Neural cell (in vitro differentiated cells): ENCODE results near the gene ADCY5. TPM values are rescaled to one million over a fixed set of nuclear protein-coding genes. Genes with fewer than 3 reads are reported as not detected.

Source experiments
- H2AFZ ChIP-seq: fragments of 200-600, 300-800 bp; sonication (generic), shearing (Covaris generic); 2 replicates; pipeline ENCODE4 v1.6.0; 2014; ENCODE audit warnings: low read depth, mild to moderate bottlenecking, antibody characterized with exemption, low read length, moderate library complexity
- H3F3A ChIP-seq: fragments of 200-600 bp; shearing (Covaris generic); 2 replicates; pipeline ENCODE4 v1.6.1; 2016; ENCODE audit warnings: mild to moderate bottlenecking, moderate library complexity, mixed read lengths, antibody characterized with exemption, low read length; ENCODE audit not compliant: insufficient read depth, poor library complexity, severe bottlenecking
- H3K27ac ChIP-seq: fragments of 200-600, 300-800 bp; sonication (generic), shearing (Covaris generic); 2 replicates; pipeline ENCODE4 v1.5.1; 2014; ENCODE audit warnings: mild to moderate bottlenecking, low read length, moderate library complexity
- H3K27me3 ChIP-seq: fragments of 300-800, 200-600 bp; sonication (generic), shearing (Covaris generic); 2 replicates; pipeline ENCODE4 v1.6.0; 2014; ENCODE audit warnings: mild to moderate bottlenecking, low read depth, low read length, moderate library complexity; ENCODE audit not compliant: insufficient read depth
- H3K36me3 ChIP-seq: fragments of 300-800, 200-600 bp; sonication (generic), shearing (Covaris generic); 2 replicates; pipeline ENCODE4 v1.5.1; 2014; ENCODE audit warnings: mild to moderate bottlenecking, antibody characterized with exemption, low read length, moderate library complexity; ENCODE audit not compliant: insufficient read depth
- H3K4me2 ChIP-seq: fragments of 300-800, 200-600 bp; sonication (generic), shearing (Covaris generic); 2 replicates; pipeline ENCODE4 v1.6.0; 2014; ENCODE audit warnings: mild to moderate bottlenecking, low read length
- H3K4me3 ChIP-seq: fragments of 300-800, 200-600 bp; sonication (generic), shearing (Covaris generic); 2 replicates; pipeline ENCODE4 v1.5.1; 2014; ENCODE audit warnings: mild to moderate bottlenecking, low read length, moderate library complexity
- H3K79me2 ChIP-seq: fragments of 200-600 bp; shearing (Covaris generic); replicated peaks from 2 replicates; pipeline ENCODE4 v1.6.0; 2014; ENCODE audit warnings: mild to moderate bottlenecking, low read length, moderate library complexity; ENCODE audit not compliant: insufficient read depth
- H3K9ac ChIP-seq: fragments of 300-800, 200-600 bp; sonication (generic), shearing (Covaris generic); 2 replicates; pipeline ENCODE4 v1.6.1; 2016; ENCODE audit warnings: mild to moderate bottlenecking, low read length, mixed read lengths
- H3K9me2 ChIP-seq: fragments of 200-600 bp; shearing (Covaris generic); 2 replicates; pipeline ENCODE4 v1.6.1; 2016; ENCODE audit warnings: mild to moderate bottlenecking, low read length, mixed read lengths; ENCODE audit not compliant: insufficient read depth
- H3K9me3 ChIP-seq: fragments of 200-600, 300-800 bp; sonication (generic), shearing (Covaris generic); 2 replicates; pipeline ENCODE4 v1.6.1; 2016; ENCODE audit warnings: mild to moderate bottlenecking, mixed run types, low read length, moderate library complexity, mixed read lengths
- H4K20me1 ChIP-seq: fragments of 200-600 bp; shearing (Covaris generic); 2 replicates; pipeline ENCODE4 v1.6.1; 2016; ENCODE audit warnings: mild to moderate bottlenecking, mixed run types; ENCODE audit not compliant: insufficient read depth
- EP300 ChIP-seq: fragments of 450-650 bp; conservative IDR thresholded peaks from 2 replicates; pipeline ENCODE4 v1.6.1; 2014; ENCODE audit warnings: antibody characterized with exemption, mild to moderate bottlenecking, moderate library complexity; ENCODE audit not compliant: poor library complexity, severe bottlenecking
- EZH2 ChIP-seq: fragments of 200-600, 300-800 bp; shearing (Covaris generic), sonication (generic); IDR thresholded peaks from 2 replicates; pipeline ENCODE4 v1.6.1; 2014; ENCODE audit warnings: antibody characterized with exemption, low read length, borderline replicate concordance, mild to moderate bottlenecking; ENCODE audit not compliant: insufficient read depth, poor library complexity, severe bottlenecking
- MXI1 ChIP-seq: fragments of 450-650 bp; conservative IDR thresholded peaks from 2 replicates; pipeline ENCODE4 v1.6.1; 2014; ENCODE audit warnings: antibody characterized with exemption, mild to moderate bottlenecking; ENCODE audit not compliant: poor library complexity, severe bottlenecking
- POLR2AphosphoS5 ChIP-seq: IDR thresholded peaks from 2 replicates; pipeline ENCODE4 v1.6.1; 2012
- RAD21 ChIP-seq: fragments of 450-650 bp; conservative IDR thresholded peaks from 2 replicates; pipeline ENCODE4 v1.6.1; 2014; ENCODE audit warnings: antibody characterized with exemption, mild to moderate bottlenecking, moderate library complexity
- SMC3 ChIP-seq: fragments of 450-650 bp; conservative IDR thresholded peaks from 2 replicates; pipeline ENCODE4 v1.6.1; 2014; ENCODE audit warnings: antibody characterized with exemption, mild to moderate bottlenecking, moderate library complexity; ENCODE audit not compliant: poor library complexity
- TAF1 ChIP-seq: IDR thresholded peaks from 2 replicates; pipeline ENCODE4 v1.6.1; 2012; ENCODE audit warnings: low read depth
- polyA plus RNA-seq: library from polyadenylated mRNA; depleted of rRNA; stranded (reverse); fragments of >200 nt; gene quantifications from 2 replicates; pipeline ENCODE4 v1.2.3, GENCODE V29; 2014
- TF ChIP-seq, protein P1 (sequence below): fragments of 450-650 bp; IDR thresholded peaks from 2 replicates; pipeline ENCODE4 v1.5.1; 2014; ENCODE audit warnings: antibody characterized with exemption, mild to moderate bottlenecking, moderate library complexity; ENCODE audit not compliant: poor library complexity, severe bottlenecking
- TF ChIP-seq, protein P2 (sequence below): IDR thresholded peaks from 2 replicates; pipeline ENCODE4 v1.6.1; 2012; ENCODE audit warnings: borderline replicate concordance

Gene ADCY5
- polyA plus RNA-seq, 1 donor from 2014 or later, result 7.7 TPM

DNA sequence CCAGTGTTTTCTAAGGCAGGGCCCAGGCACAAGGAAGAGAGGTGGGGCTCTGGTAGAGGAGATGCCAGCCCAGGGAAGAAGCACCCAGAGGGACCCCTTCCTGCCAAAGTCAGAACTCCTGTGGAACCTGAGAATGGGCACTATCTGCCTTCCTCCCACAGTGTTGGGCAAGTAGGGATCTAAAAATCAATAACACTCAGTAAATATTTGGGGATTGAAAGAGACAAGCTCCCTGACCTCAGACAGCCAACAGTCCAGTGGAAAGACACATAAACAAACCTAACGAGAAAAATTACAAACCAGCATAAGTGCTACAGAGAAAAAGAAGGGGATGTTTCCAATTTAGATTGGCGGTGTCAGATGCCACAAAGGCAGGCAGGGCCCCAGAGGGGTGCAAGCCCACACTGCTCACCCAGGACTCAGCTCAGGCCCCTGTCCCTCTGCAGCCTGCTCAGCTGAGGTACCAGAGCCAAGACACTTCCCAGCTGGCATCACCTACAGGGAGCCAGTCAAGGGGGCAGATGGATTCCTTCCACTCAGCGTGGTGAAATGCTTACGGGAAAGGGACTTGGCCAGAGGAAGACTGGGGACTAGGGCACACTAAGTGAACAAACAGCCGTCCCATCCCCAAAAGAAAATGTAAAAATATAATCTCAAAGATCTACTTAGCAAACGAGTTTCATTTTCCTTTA, 15.9 kb downstream of the ADCY5 start:
- H3K27me3 ChIP-seq, result no peaks in the 10 kb centered on the region
- H3K79me2 ChIP-seq, result no peaks in the 10 kb centered on the region
- H3K4me2 ChIP-seq, result no peak overlapping the region
- no peak for TF ChIP-seq MXI1
- no peak for TF ChIP-seq EP300
- no peak for TF ChIP-seq POLR2AphosphoS5
- TF ChIP-seq, protein P1, sequence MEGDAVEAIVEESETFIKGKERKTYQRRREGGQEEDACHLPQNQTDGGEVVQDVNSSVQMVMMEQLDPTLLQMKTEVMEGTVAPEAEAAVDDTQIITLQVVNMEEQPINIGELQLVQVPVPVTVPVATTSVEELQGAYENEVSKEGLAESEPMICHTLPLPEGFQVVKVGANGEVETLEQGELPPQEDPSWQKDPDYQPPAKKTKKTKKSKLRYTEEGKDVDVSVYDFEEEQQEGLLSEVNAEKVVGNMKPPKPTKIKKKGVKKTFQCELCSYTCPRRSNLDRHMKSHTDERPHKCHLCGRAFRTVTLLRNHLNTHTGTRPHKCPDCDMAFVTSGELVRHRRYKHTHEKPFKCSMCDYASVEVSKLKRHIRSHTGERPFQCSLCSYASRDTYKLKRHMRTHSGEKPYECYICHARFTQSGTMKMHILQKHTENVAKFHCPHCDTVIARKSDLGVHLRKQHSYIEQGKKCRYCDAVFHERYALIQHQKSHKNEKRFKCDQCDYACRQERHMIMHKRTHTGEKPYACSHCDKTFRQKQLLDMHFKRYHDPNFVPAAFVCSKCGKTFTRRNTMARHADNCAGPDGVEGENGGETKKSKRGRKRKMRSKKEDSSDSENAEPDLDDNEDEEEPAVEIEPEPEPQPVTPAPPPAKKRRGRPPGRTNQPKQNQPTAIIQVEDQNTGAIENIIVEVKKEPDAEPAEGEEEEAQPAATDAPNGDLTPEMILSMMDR, result no peak
- no peak for TF ChIP-seq TAF1
- TF ChIP-seq EZH2, result no peak
- TF ChIP-seq, protein P2, sequence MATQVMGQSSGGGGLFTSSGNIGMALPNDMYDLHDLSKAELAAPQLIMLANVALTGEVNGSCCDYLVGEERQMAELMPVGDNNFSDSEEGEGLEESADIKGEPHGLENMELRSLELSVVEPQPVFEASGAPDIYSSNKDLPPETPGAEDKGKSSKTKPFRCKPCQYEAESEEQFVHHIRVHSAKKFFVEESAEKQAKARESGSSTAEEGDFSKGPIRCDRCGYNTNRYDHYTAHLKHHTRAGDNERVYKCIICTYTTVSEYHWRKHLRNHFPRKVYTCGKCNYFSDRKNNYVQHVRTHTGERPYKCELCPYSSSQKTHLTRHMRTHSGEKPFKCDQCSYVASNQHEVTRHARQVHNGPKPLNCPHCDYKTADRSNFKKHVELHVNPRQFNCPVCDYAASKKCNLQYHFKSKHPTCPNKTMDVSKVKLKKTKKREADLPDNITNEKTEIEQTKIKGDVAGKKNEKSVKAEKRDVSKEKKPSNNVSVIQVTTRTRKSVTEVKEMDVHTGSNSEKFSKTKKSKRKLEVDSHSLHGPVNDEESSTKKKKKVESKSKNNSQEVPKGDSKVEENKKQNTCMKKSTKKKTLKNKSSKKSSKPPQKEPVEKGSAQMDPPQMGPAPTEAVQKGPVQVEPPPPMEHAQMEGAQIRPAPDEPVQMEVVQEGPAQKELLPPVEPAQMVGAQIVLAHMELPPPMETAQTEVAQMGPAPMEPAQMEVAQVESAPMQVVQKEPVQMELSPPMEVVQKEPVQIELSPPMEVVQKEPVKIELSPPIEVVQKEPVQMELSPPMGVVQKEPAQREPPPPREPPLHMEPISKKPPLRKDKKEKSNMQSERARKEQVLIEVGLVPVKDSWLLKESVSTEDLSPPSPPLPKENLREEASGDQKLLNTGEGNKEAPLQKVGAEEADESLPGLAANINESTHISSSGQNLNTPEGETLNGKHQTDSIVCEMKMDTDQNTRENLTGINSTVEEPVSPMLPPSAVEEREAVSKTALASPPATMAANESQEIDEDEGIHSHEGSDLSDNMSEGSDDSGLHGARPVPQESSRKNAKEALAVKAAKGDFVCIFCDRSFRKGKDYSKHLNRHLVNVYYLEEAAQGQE, result no peak
- no peak for TF ChIP-seq RAD21
- no peak for TF ChIP-seq SMC3
- H3K9ac ChIP-seq, result no peak overlapping the region
- no peak overlapping the region for H2AFZ ChIP-seq
- H3K9me3 ChIP-seq, result no peaks in the 10 kb centered on the region
- no peak overlapping the region for H3K27ac ChIP-seq
- H3K4me3 ChIP-seq, result no peak overlapping the region
- H3K9me2 ChIP-seq, result no peaks in the 10 kb centered on the region
- no peaks in the 10 kb centered on the region for H3F3A ChIP-seq
- H3K36me3 ChIP-seq, result no peaks in the 10 kb centered on the region
- H4K20me1 ChIP-seq, result no peaks in the 10 kb centered on the region

DNA sequence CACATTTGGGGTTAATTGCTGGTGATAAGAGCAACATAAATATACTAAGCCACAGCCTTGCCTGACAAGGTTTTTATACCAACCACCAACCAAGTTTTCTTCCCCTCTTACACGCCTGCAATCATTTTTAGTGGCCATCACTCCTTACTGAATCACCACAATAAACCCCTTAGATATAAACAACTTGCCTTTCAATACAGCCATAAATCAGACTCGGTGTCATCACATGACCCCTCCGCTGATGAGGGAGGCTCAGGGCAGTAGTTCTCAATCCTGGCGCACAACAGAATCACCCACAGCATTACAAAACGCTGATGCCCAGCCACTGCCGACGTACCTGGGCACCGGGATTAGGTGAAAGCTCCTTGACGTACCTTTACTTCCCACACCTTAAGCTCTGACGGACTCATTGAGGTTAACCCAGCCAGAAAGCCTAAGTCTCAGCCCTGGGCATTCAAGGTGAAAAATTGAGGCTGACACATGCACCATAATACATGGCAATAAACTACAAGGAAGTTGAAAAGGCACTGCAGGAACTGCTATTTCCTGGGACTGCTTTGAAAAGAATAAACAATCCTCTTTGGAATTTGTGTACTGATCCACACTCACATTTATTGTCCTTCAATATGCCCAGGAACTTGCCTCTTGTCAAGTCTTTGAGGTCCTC, 17.1 kb downstream of the ADCY5 start:
- H3K27ac ChIP-seq, result no peak overlapping the region
- H3F3A ChIP-seq, result no peaks in the 10 kb centered on the region
- TF ChIP-seq EP300 (no peak), TAF1 (no peak), EZH2 (no peak), RAD21 (no peak), MXI1 (no peak), POLR2AphosphoS5 (no peak), SMC3 (no peak)
- TF ChIP-seq, protein P2, result no peak

More for the DNA sequence above, 17.1 kb downstream of the ADCY5 start:
- Histone ChIP-seq H3K9ac (no peak overlapping the region), H3K9me3 (no peaks in the 10 kb centered on the region), H3K36me3 (no peaks in the 10 kb centered on the region), H3K79me2 (no peaks in the 10 kb centered on the region), H3K27me3 (no peaks in the 10 kb centered on the region), H3K4me2 (no peak overlapping the region), H2AFZ (no peak overlapping the region), H3K9me2 (no peaks in the 10 kb centered on the region), H3K4me3 (no peak overlapping the region), H4K20me1 (no peaks in the 10 kb centered on the region)
